Hepatocyte (in vitro differentiated cells): ENCODE results near the gene AGT.

ENCODE experiments used
- CTCF ChIP-seq: fragments of 200-600 bp; sonication (generic); IDR thresholded peaks from 2 replicates; pipeline ENCODE4 v1.5.1; 2016; ENCODE audit warnings: antibody characterized with exemption, mild to moderate bottlenecking; ENCODE audit not compliant: poor library complexity
- EZH2 ChIP-seq: fragments of 200-600 bp; sonication (generic); IDR thresholded peaks from 2 replicates; pipeline ENCODE4 v1.6.1; 2016; ENCODE audit warnings: antibody characterized with exemption, mild to moderate bottlenecking, borderline replicate concordance
- EZH2phosphoT487 ChIP-seq: fragments of 200-600 bp; sonication (generic); IDR thresholded peaks from one replicate; pipeline ENCODE4 v1.6.1; 2018; ENCODE audit warnings: antibody characterized with exemption, mild to moderate bottlenecking, low read depth, moderate library complexity; ENCODE audit not compliant: unreplicated experiment, severe bottlenecking

GRCh38 chr1:230710543-230710904 is 3.4 kb downstream of the AGT start:
- TF ChIP-seq CTCF: no peak
- no peak for TF ChIP-seq EZH2
- no peak for TF ChIP-seq EZH2phosphoT487
